ENCODE data around the gene DLG2.

- TF ChIP-seq GATA2 (IDR thresholded peaks at IDR 0.05; ENCODE audit: insufficient read depth, insufficient read length, low read depth, low read length), result no peak
- no peak for TF ChIP-seq JUN (IDR thresholded peaks at IDR 0.05; ENCODE audit: borderline replicate concordance, insufficient read depth, insufficient read length, low read depth)
- TF ChIP-seq, protein P1, sequence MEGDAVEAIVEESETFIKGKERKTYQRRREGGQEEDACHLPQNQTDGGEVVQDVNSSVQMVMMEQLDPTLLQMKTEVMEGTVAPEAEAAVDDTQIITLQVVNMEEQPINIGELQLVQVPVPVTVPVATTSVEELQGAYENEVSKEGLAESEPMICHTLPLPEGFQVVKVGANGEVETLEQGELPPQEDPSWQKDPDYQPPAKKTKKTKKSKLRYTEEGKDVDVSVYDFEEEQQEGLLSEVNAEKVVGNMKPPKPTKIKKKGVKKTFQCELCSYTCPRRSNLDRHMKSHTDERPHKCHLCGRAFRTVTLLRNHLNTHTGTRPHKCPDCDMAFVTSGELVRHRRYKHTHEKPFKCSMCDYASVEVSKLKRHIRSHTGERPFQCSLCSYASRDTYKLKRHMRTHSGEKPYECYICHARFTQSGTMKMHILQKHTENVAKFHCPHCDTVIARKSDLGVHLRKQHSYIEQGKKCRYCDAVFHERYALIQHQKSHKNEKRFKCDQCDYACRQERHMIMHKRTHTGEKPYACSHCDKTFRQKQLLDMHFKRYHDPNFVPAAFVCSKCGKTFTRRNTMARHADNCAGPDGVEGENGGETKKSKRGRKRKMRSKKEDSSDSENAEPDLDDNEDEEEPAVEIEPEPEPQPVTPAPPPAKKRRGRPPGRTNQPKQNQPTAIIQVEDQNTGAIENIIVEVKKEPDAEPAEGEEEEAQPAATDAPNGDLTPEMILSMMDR (IDR thresholded peaks at IDR 0.05; ENCODE audit: extremely low read depth in 1 of 2, insufficient read depth in 1 of 2, low read depth in 1 of 2, low read length in 2 of 2), result no peak
- no peak for TF ChIP-seq POLR2A (IDR thresholded peaks at IDR 0.05; ENCODE audit: low read depth, low read length)
- TF ChIP-seq EZH2 (IDR thresholded peaks at IDR 0.05; ENCODE audit: borderline replicate concordance, low read depth, low read length, severe bottlenecking), result no peak
- no peak for TF ChIP-seq FOS (IDR thresholded peaks at IDR 0.05; ENCODE audit: borderline replicate concordance, insufficient read depth, low read length)
- TF ChIP-seq, protein P2, sequence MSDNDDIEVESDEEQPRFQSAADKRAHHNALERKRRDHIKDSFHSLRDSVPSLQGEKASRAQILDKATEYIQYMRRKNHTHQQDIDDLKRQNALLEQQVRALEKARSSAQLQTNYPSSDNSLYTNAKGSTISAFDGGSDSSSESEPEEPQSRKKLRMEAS (IDR thresholded peaks at IDR 0.05; ENCODE audit: insufficient read depth, insufficient read length), result no peak
Observed at GRCh38 chr11:83722392-83723119, 1904.6 kb downstream of the DLG2 start.
